ENCODE data around the gene GRM4.
A peak's percentile ranks its signal among the peaks of the same experiment; 100 is the strongest.
"Not testable (repeated sequence)": the region's sequence is repeated elsewhere in the genome, so short reads cannot be mapped to it uniquely, and the experiment has no call there.

Gene GRM4

GRCh38 chr6:34059914-34060313 is 86.0 kb downstream of the GRM4 start:
- DNase-seq = no peak

DNA sequence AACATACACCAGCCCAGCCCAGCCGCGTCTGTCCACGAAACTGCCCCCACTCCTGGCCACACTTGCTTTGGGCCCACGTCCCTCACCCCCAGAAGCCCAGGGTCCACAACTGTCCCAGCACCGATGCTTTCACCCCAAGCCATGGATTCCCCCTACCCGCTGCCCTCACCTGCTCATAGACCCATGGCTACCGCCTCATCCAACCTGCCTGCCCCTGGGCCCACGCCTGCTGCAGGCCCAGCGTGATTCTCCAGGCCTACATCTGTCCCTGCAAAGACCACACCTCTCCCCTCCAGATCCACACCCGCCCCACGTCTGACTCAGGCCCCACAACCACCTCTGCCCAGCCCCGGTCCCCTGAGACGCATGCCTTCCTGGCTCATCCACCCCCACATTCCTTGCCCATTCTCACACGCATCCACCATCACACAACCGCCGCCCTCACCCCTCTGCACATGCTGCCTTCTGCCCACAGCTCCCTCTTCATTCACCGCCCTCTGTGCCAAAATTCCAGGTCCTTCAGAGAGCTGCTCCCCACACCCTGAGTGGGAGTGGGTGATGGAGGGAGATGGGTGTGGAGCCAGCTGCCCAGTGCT is 86.7 kb downstream of the GRM4 start:
- DNase-seq = no peak

DNA sequence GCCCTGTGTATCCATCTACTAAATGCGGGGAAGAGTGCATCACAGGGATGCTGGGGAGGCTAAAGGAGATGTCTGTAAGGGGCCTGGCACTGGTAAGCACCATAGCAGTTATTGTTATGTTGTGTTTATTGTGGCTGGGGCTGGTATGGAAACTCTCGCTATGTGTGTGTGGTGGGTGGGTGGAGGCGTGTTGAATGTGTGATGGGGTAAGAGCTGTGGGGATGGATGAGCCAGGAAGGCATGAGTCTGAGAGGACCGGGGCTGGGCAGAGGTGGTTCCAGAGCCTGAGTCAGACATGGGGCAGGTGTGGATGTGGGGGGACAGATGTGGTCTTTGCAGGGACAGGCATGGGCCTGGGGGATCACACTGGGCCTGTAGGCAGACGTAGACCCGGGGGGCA is 88.1 kb downstream of the GRM4 start:
- DNase-seq = no peak

DNA sequence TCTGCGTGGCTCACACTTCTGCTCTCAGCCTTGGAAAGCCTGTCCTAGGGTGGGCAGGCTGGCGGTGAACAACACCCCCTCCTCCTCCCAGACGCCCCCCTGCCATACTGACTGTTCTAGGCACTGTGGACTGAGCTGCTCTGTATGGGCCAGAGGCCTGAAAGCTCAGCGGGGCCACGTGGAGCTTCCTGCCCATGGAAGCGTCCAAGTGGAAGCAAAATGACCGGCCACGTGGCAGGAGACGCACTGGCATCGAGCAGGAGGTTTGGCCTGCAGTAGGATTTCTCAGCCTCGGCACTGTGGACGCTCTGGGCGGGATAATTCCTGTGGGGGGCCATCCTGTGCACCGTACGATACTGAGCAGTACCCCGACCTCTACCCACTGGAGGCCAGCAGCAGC is 88.7 kb downstream of the GRM4 start:
- DNase-seq = no peak

- no peak for DNase-seq
Observed at GRCh38 chr6:34056305-34057108, 89.4 kb downstream of the GRM4 start.

DNA sequence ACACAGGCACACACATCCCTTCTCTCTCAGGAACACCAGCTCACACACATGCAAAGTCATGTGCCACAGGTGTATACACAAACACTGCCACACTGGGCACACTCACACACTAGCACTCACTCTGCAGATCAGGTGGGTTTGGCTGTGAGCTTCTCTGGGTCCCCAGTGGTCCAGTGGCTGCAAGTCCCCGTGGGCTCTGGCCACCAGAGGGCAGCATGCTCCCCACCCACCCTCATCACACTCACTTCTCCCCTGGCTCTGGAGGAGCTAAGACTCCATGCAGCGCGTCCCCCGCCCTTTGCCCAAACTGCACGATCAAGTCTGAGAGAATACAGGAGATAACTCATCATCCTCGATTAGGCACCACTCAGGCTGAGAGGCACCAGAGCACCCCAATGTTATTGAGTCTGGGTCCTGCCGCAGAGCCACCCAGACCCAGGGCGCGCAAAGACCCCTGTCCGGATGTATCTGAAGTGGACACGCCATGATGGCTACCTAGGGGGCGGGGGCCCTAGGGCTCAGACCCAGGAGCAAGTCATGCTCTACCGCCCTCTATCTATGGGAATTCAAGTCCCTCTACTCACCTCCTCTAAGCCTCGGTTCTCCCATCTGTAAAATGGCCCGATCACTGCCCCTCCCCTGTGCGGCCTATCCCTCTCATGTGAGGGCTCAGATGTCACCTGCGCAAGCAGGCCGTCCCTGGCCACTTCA is 90.5 kb downstream of the GRM4 start:
- DNase-seq = peak; percentile 70

DNA sequence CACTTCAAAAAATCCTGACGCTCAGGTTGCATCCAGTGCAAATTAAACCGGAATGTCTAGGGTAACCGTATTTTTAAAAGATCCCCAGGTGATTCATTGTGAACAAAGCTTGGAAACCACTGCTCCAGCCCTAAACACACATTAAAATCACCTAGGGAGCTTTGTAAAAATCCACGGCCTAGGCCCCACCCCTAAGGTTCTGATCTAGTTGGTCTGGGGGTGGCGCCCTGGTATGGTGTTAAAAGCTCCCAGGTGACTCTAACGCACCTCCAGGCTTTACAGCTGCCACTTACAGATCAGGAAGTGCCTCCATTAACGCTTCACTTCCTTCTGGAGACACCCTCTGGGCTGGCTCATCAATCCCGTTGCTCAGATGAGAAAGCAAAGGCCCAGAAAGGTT is 92.2 kb downstream of the GRM4 start:
- no peak for DNase-seq

DNA sequence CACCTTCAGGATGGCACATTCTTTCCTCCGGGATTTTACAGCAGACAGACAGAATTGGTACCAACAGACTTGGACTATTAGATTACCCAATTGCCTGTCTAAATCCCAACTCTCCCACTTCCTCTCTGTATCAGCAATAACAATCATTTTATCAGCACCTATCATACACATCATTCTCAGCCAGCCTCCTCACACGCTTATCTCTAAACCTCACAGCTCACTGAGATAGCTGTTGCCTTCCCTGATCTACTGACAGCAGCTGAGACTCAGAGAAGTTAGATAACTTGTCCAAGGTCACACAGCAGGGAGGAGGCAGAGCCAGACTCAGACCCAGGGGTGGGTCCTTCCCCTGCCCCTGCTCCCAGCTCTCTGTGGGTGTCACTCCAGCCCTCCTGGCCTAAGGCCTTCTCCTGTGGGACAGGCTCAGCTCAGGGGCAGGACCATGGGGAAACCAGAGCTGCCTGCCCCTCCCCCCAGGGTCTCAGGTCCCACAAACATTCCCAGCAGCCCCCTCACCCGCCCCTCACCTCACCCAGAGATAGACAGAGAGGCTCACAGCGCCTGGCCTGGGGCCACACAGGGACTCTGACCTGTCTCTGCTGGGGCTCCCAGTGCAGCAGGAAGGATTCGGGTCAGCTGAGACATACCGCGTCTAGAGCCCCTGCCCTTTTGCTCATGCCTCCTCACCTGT is 92.8 kb downstream of the GRM4 start:
- DNase-seq = no peak

DNA sequence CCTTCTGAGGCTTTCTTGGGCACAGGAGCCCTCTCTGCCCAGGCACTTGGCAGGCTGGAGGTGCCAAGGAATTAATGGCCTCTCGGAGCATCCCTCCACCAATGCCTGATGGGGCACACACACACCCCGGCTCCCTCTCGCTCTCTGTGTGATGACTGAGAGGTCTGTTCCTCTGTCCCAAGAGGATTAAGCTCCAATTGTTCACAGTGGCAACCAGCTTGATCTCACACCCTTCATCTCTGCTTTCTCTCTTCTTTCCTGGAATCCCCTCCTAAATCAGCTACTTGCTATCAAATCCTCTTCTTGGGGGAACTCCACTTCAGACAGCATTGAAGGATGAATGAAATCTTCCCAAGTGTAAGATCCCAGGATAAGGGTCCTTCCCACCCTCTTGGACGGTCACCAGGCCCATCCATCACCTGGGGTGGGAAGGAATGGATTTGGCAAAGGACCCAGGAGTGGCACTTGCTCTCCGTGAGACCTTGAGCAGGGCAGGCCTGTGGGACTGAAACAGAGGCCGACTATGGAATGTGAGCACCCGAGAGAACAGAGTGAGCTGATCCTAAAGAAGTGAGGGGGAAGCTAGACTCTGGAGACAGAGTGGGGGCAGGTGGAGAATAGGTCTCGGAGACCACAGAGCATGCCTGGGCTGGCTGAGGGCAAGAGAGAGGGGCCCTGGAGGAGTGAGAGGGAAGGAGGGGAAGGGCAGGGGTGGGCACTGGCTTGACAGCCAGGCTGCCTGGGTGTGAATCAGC is 93.6 kb downstream of the GRM4 start:
- DNase-seq = no peak

DNA sequence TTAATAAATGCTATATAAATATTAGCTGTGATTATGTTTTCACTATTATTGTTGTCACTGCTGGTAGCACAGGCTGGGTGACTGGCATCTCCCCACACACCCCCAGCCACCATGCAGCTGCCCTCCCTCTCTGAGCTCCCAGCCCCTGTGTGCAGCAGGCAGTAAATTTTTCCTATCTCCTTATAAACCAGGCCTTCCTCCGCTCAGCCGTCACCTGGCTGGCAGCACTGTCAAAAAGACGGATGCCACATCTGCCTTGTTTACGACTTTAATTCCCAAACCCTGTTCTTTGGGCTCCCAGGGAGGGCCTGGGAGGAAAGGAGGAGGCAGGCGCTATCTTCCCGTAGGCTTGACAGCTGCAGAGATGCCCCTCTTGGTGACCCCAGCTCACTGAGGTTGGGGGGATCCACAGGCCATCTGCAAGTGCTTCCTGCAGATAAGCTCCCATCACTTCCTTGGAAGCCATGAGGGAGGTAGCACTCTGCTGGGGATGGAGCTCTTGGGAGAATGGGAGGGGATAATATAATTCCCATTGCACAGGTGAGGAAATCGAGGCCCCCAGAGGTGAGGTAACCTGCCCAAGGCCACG is 94.5 kb downstream of the GRM4 start:
- DNase-seq = no peak

GRCh38 chr6:34050691-34051090 is 95.2 kb downstream of the GRM4 start:
- DNase-seq = no peak

DNA sequence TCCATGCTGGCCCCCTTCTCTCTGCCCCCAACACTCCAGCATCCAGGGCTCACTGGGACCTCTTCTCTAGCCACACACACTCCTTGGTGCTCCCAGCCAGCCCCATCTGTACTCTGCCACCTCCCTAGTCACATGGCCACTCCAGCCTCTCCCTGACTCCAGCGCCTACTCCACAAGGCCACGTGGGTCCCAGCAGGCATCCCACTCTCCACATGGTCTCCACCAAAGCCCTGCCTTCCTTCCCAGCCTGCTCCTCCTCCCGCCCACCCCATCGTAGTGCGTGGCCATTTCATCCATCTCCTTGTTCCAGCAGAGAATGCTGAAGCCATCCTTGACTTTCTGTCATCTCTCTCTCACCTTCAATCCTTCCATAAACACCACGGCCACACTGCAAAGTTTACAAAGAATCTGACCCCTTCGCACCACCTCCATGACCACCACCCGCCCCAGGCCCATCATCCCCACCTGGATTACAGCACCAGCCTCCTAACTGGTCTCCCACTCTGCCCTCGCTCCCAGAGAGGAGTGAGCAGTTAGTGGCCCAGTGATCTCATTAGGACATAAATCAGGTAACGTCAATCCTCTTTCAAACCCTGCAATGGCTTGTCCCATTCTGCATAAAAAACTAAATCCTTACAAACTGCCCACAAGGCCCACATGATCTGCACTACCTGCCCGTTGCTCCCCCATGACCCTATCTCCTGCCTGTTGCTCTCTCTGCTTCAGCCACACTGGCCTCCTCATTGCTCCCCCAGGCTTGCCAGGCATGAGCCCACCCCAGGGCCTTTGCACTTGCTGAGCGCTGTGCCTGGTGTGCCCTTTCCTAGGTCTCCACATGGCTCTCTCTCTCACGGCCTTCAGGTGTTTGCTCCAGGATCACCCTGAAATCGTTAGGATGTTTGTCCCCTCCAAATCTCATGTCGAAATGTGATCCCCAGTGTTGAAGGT is 96.2 kb downstream of the GRM4 start:
- no peak for DNase-seq

- DNase-seq = no peak
Observed at GRCh38 chr6:34047913-34048867, 97.7 kb downstream of the GRM4 start.

DNA sequence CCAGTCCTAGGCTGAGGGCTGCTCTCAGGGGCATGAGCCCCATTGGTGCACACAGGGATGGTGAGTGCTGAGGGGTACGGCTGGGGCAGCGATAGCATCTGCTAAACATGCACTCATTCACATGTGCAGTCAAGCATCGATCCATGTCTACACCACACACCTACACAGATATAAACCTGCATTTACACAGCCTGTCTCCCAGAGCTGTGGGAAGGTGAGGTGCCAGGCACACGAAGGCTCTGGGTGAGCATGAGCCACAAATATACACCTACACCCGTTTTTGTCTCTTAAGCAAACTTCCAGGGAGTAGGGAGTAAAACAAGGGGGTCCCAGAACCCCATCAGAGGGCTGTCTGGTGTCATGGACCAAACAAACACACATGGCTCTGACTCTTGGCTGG is 99.3 kb downstream of the GRM4 start:
- no peak for DNase-seq

DNA sequence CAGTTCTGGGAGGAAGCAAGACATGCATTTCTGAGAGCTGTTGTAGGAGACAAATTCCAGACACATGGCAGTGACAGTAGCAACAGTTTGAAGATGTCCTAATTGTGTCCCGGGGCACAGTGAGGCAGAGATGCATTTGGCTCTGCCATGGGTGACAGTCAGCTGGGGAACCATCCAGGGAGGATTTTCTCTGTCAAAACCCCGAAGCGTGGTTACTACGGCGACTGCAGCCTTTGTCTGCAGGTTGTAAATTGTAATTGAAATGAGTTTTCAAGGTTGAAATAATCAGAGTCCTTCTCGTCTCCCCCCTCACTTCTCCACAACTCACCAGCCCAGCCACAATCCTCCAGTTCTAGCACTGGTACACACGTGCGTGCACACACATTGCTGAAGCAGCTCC is 100.1 kb downstream of the GRM4 start:
- DNase-seq = no peak

DNA sequence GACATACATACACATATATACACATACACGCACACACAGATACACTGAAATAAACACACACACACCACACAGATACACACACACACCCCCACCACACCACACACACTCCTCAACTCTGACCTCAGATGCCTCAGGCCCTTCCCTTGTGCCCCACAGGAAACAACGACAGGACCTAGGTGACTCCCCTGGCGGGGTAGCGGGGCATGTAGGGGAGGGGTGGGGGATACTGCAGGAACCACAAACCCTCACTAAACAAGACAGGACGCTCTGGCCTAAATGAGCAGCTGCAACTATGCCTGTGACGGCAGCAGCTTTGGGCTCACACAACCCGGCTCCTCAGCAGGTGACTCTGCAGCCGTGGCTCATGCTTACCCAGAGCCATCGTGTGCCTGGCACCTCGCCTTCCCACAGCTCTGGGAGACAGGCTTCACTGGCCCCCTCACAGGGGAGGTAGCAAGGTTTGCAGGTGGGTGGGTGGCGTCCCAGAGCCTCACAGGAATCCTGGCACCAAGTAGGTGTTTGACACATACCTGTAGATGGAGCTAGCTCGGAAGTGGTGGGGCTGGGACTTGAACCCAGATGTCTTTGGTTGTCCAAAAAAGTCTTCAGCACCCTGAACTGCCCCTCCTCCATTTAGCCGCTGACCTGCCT is 100.8 kb downstream of the GRM4 start:
- no peak for DNase-seq

GRCh38 chr6:34043359-34043758 is 102.5 kb downstream of the GRM4 start:
- no peak for DNase-seq

GRCh38 chr6:34041998-34042397 is 103.9 kb downstream of the GRM4 start:
- not testable (repeated sequence) for DNase-seq

DNA sequence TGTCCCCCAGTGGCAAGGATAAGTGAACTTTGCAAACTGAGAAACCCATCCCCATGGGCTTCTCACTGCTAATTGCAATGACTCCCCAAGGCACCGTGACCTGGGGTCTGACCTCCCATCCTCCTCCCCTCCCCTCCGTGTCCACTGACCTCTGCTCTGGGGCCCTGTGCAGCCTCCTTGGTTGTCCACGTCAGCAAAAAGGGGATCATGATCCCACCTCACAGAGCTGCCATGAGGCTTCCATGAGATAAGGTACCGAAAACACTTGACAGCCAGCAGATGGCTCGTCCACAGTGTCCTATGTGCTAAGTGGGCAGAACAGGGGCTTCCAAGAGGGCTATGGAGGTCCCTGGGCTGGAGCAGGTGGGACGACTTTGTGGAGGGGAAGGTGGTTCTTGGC is 104.5 kb downstream of the GRM4 start:
- no peak for DNase-seq
